Measurements from ENCODE around the gene SDR42E1.

The SDR42E1 gene

DNA sequence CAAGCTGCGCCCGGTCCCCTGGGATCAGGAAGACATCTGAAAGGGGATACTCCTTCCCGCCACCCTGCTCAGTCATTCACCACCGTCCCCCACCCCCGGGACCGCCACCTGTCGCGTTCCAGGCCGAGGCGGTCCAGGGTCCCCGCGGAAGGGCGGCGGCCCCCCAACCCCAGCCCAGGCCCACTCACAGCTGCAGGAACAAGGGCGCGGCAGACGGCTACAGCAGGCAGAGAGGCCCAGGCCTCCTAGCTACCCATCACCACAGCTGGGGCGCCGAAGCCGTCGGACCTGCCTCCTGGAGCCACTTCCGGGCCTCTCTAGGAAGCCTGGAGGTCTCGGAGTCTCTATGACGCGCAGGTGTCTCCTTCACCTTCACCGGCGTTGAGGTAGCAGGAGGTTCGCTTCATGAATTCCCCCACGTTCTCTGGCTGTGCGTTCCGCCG, at the start of gene SDR42E1:
Gene SDR42E1 (minus strand): TSS at position 272 of the 443 bp plus-strand sequence. CDS start 10,612 bp downstream, outside the sequence.
- peak; percentile 41 to 79 for DNase-seq (ENCODE audit: low spot score in 2 of 2)

GRCh38 chr16:82059983-82060421, 48.7 kb upstream of the SDR42E1 start:
- no peaks in the 10 kb centered on the region for H3K36me3 Mint-ChIP-seq
- DNase-seq (ENCODE audit: low spot score in 2 of 2), result no peak

More for the DNA sequence above, at the start of gene SDR42E1:
- Mint-ChIP-seq H3K9me3 (peaks cover 7% of the 10 kb centered on the region), H3K4me1 (peaks cover 18% of the 10 kb centered on the region), H3K27ac (peak within 1 kb of the TSS; percentile 91), H3K4me3 (peak within 1 kb of the TSS; percentile 77), H3K36me3 (no peaks in the 10 kb centered on the region)
- peak; percentile 90 for ATAC-seq

DNA sequence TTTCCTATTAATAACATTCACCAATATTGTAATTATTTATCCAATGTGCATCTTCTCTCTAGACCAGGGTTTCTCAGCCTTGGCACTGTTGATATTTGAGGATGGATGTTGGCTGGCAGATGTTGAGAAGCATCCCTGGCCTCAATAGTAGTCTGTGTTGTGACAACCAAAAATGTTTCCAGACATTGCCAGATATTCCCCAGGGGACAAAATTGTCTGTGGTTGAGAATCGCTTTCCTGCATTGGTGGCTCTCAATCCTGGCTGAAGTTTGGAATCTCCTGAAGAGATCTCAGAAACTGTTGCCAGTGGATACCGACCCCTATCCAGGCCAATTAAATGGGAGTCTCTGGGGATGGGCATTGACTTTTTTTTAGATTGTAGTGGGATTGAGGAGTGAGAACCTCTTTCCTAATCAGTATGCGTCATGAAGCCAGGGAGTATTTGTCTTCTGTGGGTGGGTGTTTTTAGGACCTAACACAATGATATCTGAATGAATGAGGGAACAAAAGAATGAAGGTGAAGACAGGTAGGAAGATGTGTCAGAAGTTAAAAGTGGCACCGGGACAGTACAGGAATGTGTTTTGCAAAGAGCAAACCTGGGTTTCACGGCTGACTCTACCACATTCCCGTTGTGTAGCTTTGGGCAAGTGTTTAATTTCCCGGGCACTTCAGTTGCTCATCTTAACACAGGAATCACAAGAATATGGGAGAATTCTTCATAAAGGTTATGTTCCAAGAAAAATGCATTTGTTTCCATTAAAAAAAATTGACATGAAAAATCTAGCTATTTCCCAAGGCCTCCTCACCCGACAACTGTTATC, 48.1 kb upstream of the SDR42E1 start:
- ATAC-seq, result no peak
- no peak for DNase-seq (ENCODE audit: low spot score in 2 of 2)
- no peaks in the 10 kb centered on the region for H3K9me3 Mint-ChIP-seq
- no peaks in the 10 kb centered on the region for H3K36me3 Mint-ChIP-seq
- no peak overlapping the region for H3K27ac Mint-ChIP-seq
- no peaks in the 10 kb centered on the region for H3K4me1 Mint-ChIP-seq
- H3K4me3 Mint-ChIP-seq, result no peak overlapping the region

More at GRCh38 chr16:82059983-82060421, 48.7 kb upstream of the SDR42E1 start:
- Mint-ChIP-seq H3K4me1 (no peaks in the 10 kb centered on the region), H3K9me3 (no peaks in the 10 kb centered on the region), H3K4me3 (no peak overlapping the region), H3K27ac (no peak overlapping the region)
- ATAC-seq, result no peak

DNA sequence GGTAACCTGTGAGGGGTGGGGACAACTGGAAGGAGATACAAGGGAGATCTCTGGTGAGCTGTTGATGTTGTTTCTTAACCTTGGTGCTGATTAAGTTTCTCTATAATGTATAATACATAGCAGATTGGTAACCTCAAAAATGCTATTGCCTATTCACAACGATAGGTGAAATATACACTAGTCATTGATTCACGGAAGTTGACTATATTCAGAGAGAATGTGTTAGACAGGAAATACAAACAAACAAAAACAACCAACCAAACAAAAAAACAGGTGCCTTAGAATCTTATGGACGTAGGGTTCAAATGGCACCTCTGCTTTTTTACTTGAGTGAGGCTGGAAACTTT, 45.3 kb upstream of the SDR42E1 start:
- Mint-ChIP-seq H3K4me3 (no peak overlapping the region), H3K36me3 (no peaks in the 10 kb centered on the region), H3K27ac (no peak overlapping the region), H3K4me1 (no peaks in the 10 kb centered on the region), H3K9me3 (no peaks in the 10 kb centered on the region)
- no peak for ATAC-seq
- no peak for DNase-seq (ENCODE audit: low spot score in 2 of 2)

- DNase-seq (ENCODE audit: low spot score in 2 of 2) (no peak), ATAC-seq (no peak)
- H3K4me3 Mint-ChIP-seq, result no peak overlapping the region
- no peaks in the 10 kb centered on the region for H3K9me3 Mint-ChIP-seq
- H3K36me3 Mint-ChIP-seq, result no peaks in the 10 kb centered on the region
- no peak overlapping the region for H3K27ac Mint-ChIP-seq
- H3K4me1 Mint-ChIP-seq, result no peaks in the 10 kb centered on the region
These were observed 44.7 kb upstream of the SDR42E1 start for GRCh38 chr16:82055728-82056549.

GRCh38 chr16:82055117-82055516, 43.8 kb upstream of the SDR42E1 start:
- DNase-seq (ENCODE audit: low spot score in 2 of 2), result no peak
- Mint-ChIP-seq H3K9me3 (no peaks in the 10 kb centered on the region), H3K36me3 (no peaks in the 10 kb centered on the region), H3K27ac (no peak overlapping the region), H3K4me3 (no peak overlapping the region), H3K4me1 (no peaks in the 10 kb centered on the region)
- ATAC-seq, result no peak

DNA sequence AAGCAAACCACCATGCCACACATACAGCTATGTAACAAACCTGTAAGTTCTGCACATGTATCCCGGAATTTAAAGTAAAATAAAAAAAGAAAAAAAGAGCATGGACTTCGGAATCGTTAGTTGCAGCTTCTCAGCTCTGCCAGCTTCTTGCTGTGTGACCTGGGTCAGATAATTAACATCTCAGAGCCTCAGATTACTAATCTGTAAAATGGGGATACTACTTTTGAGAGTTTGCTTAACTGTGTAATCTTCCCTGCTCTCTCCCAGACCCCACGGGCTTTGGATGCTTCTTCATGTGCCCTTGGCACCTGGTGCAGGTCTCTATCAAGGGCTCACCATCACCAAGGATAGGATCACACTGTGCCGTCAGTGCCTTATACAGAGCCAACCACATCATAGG, 40.4 kb upstream of the SDR42E1 start:
- DNase-seq (ENCODE audit: low spot score in 2 of 2), result no peak
- Mint-ChIP-seq H3K4me1 (no peaks in the 10 kb centered on the region), H3K36me3 (no peaks in the 10 kb centered on the region), H3K4me3 (no peak overlapping the region), H3K27ac (no peak overlapping the region), H3K9me3 (no peaks in the 10 kb centered on the region)
- no peak for ATAC-seq

GRCh38 chr16:82050909-82051357, 39.7 kb upstream of the SDR42E1 start:
- H3K27ac Mint-ChIP-seq, result no peak overlapping the region
- no peaks in the 10 kb centered on the region for H3K36me3 Mint-ChIP-seq
- H3K9me3 Mint-ChIP-seq, result no peaks in the 10 kb centered on the region
- H3K4me1 Mint-ChIP-seq, result no peaks in the 10 kb centered on the region
- ATAC-seq (no peak), DNase-seq (ENCODE audit: low spot score in 2 of 2) (no peak)
- H3K4me3 Mint-ChIP-seq, result no peak overlapping the region

DNA sequence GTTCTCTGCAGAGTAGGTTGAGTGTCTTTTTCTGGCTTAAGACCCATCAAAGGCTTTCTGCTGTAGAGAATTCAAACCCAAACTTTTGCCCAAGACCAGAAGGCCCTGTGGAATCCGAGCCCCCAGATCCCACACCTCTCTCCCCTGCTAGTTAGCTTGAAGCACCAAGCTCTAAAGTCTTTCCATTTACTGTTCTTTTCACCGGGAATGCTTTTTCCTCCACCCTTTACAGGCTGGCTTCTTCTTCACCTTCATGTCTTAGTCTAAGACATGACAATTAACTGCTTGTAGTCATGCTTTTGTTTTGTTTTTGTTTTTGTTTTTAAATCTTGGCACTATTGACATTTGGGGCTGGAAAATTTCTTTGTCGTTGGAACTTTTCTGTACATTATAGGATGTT, 39.2 kb upstream of the SDR42E1 start:
- ATAC-seq (no peak), DNase-seq (ENCODE audit: low spot score in 2 of 2) (no peak)
- Mint-ChIP-seq H3K9me3 (no peaks in the 10 kb centered on the region), H3K4me3 (no peak overlapping the region), H3K27ac (no peak overlapping the region), H3K4me1 (no peaks in the 10 kb centered on the region), H3K36me3 (no peaks in the 10 kb centered on the region)

GRCh38 chr16:82049484-82049883, 38.2 kb upstream of the SDR42E1 start:
- Mint-ChIP-seq H3K36me3 (no peaks in the 10 kb centered on the region), H3K9me3 (no peaks in the 10 kb centered on the region), H3K4me1 (no peaks in the 10 kb centered on the region), H3K27ac (no peak overlapping the region), H3K4me3 (no peak overlapping the region)
- no peak for DNase-seq (ENCODE audit: low spot score in 2 of 2)
- no peak for ATAC-seq

GRCh38 chr16:82047787-82048186, 36.5 kb upstream of the SDR42E1 start:
- DNase-seq (ENCODE audit: low spot score in 2 of 2) (no peak), ATAC-seq (no peak)
- Mint-ChIP-seq H3K27ac (no peak overlapping the region), H3K4me1 (no peaks in the 10 kb centered on the region), H3K9me3 (no peaks in the 10 kb centered on the region), H3K36me3 (no peaks in the 10 kb centered on the region), H3K4me3 (no peak overlapping the region)

DNA sequence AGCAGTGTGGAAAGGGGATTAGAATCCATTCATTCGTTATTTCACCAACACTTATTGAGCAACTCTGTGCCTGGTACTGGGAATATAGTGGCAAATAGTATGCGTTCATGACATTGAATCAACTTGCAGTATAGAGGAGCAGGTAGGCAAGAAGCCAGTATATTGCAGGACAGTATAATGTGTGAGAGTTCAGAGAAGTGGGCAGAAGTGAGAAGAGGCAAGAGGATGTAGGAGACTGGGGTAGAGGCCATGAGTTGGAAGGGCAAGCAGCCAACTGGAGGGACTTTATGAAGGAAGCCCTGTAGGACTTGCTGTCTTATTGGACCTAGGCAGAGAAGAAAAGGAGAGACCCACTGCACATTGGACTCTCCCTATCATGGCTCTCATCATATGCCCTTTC, 36.1 kb upstream of the SDR42E1 start:
- Mint-ChIP-seq H3K4me1 (no peaks in the 10 kb centered on the region), H3K4me3 (no peak overlapping the region), H3K9me3 (no peaks in the 10 kb centered on the region), H3K27ac (no peak overlapping the region), H3K36me3 (no peaks in the 10 kb centered on the region)
- DNase-seq (ENCODE audit: low spot score in 2 of 2) (no peak), ATAC-seq (no peak)

GRCh38 chr16:82046941-82047340, 35.7 kb upstream of the SDR42E1 start:
- Mint-ChIP-seq H3K36me3 (no peaks in the 10 kb centered on the region), H3K9me3 (no peaks in the 10 kb centered on the region), H3K4me3 (no peak overlapping the region), H3K27ac (no peak overlapping the region), H3K4me1 (no peaks in the 10 kb centered on the region)
- no peak for ATAC-seq
- DNase-seq (ENCODE audit: low spot score in 2 of 2), result no peak

- ATAC-seq (no peak), DNase-seq (ENCODE audit: low spot score in 2 of 2) (no peak)
- Mint-ChIP-seq H3K36me3 (no peaks in the 10 kb centered on the region), H3K27ac (no peak overlapping the region), H3K9me3 (no peaks in the 10 kb centered on the region), H3K4me1 (no peaks in the 10 kb centered on the region), H3K4me3 (no peak overlapping the region)
These were observed 35.3 kb upstream of the SDR42E1 start for GRCh38 chr16:82046541-82046940.

GRCh38 chr16:82045465-82045864, 34.2 kb upstream of the SDR42E1 start:
- DNase-seq (ENCODE audit: low spot score in 2 of 2) (no peak), ATAC-seq (no peak)
- H3K36me3 Mint-ChIP-seq, result no peaks in the 10 kb centered on the region
- no peak overlapping the region for H3K4me3 Mint-ChIP-seq
- no peak overlapping the region for H3K27ac Mint-ChIP-seq
- H3K9me3 Mint-ChIP-seq, result no peaks in the 10 kb centered on the region
- no peaks in the 10 kb centered on the region for H3K4me1 Mint-ChIP-seq

GRCh38 chr16:82044585-82044911, 33.3 kb upstream of the SDR42E1 start:
- H3K4me3 Mint-ChIP-seq, result no peak overlapping the region
- H3K36me3 Mint-ChIP-seq, result no peaks in the 10 kb centered on the region
- DNase-seq (ENCODE audit: low spot score in 2 of 2), result no peak

More at GRCh38 chr16:82044585-82044911, 33.3 kb upstream of the SDR42E1 start:
- no peak for ATAC-seq
- no peak overlapping the region for H3K27ac Mint-ChIP-seq
- H3K4me1 Mint-ChIP-seq, result no peaks in the 10 kb centered on the region
- H3K9me3 Mint-ChIP-seq, result no peaks in the 10 kb centered on the region
